ENCODE data around the gene ROCK2. TPM values are rescaled to one million over a fixed set of nuclear protein-coding genes. Genes with fewer than 3 reads are reported as not detected.
"Not testable (repeated sequence)": the region's sequence is repeated elsewhere in the genome, so short reads cannot be mapped to it uniquely, and the experiment has no call there.

Gene ROCK2
- total and polyA plus RNA-seq, 9 donors: 13.2 to 71.9 (median 47.7) TPM

GRCh38 chr2:11332596-11332995, 11.8 kb downstream of the ROCK2 start:
- intact Hi-C loops (cut with DNase I): no loop called here
- no peak overlapping the region for H3K27ac ChIP-seq
- no peaks in the 10 kb centered on the region for H3K27me3 ChIP-seq
- H3K9me3 ChIP-seq: no peaks in the 10 kb centered on the region
- H3K4me3 ChIP-seq: no peak overlapping the region
- H3K4me1 ChIP-seq (ENCODE audit: insufficient read depth): no peaks in the 10 kb centered on the region
- TF ChIP-seq POLR2A (IDR thresholded peaks at IDR 0.05): no peak
- TF ChIP-seq EP300 (IDR thresholded peaks at IDR 0.05): no peak
- TF ChIP-seq CTCF (IDR thresholded peaks at IDR 0.05): no peak
- no peaks in the 10 kb centered on the region for H3K36me3 ChIP-seq
- no peak for DNase-seq
- WGBS, 3 donors: 98 to 100% (median 99%) methylated on average over 1 of the region's 1 CpG

GRCh38 chr2:11330457-11331142, 13.8 kb downstream of the ROCK2 start:
- Histone ChIP-seq H3K27me3 (no peaks in the 10 kb centered on the region), H3K36me3 (no peaks in the 10 kb centered on the region), H3K9me3 (no peaks in the 10 kb centered on the region), H3K4me1 (ENCODE audit: insufficient read depth) (peaks cover 4% of the 10 kb centered on the region), H3K27ac (no peak overlapping the region), H3K4me3 (no peak overlapping the region)
- TF ChIP-seq EP300 (IDR thresholded peaks at IDR 0.05) (no peak), POLR2A (IDR thresholded peaks at IDR 0.05) (no peak), CTCF (IDR thresholded peaks at IDR 0.05) (no peak)
- no peak for DNase-seq
- intact Hi-C loops (cut with DNase I): no loop called here
- 4 to 6% (median 5%) methylated on average over 4 of the region's 4 CpGs for WGBS, 3 donors

GRCh38 chr2:11329776-11330175, 14.7 kb downstream of the ROCK2 start:
- TF ChIP-seq EP300 (IDR thresholded peaks at IDR 0.05) (no peak), POLR2A (IDR thresholded peaks at IDR 0.05) (no peak), CTCF (IDR thresholded peaks at IDR 0.05) (no peak)
- 2 to 6% (median 3%) methylated on average over 1 of the region's 1 CpG for WGBS, 3 donors
- intact Hi-C loops (cut with DNase I): no loop called here
- H3K9me3 ChIP-seq: no peaks in the 10 kb centered on the region
- H3K27ac ChIP-seq: no peak overlapping the region
- H3K36me3 ChIP-seq: no peaks in the 10 kb centered on the region
- no peak overlapping the region for H3K4me3 ChIP-seq
- no peaks in the 10 kb centered on the region for H3K27me3 ChIP-seq
- H3K4me1 ChIP-seq (ENCODE audit: insufficient read depth): peaks cover 4% of the 10 kb centered on the region
- no peak for DNase-seq

DNA sequence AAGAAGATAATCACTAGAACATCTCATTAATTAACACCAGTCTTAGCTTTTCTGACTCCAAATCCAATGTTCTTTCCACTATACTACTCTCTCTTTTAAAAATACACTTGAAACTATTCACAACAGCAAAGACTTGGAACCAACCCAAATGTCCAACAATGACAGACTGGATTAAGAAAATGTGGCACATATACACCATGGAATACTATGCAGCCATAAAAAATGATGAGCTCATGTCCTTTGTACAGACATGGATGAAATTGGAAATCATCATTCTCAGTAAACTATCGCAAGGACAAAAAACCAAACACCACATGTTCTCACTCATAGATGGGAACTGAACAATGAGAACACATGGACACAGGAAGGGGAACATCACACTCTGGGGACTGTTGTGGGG, 15.9 kb downstream of the ROCK2 start:
- H3K4me1 ChIP-seq (ENCODE audit: insufficient read depth); intact Hi-C loops (cut with DNase I); DNase-seq; H3K36me3 ChIP-seq; H3K9me3 ChIP-seq; H3K27me3 ChIP-seq; H3K4me3 ChIP-seq; H3K27ac ChIP-seq: not testable (repeated sequence)
- 0 to 80% (median 79%) methylated on average over 1 of the region's 1 CpG for WGBS, 3 donors

GRCh38 chr2:11327871-11328270, 16.6 kb downstream of the ROCK2 start:
- Histone ChIP-seq H3K4me3 (no peak overlapping the region), H3K36me3 (no peaks in the 10 kb centered on the region), H3K9me3 (no peaks in the 10 kb centered on the region), H3K27ac (no peak overlapping the region), H3K27me3 (no peaks in the 10 kb centered on the region), H3K4me1 (ENCODE audit: insufficient read depth) (peaks cover 4% of the 10 kb centered on the region)
- DNase-seq: no peak
- TF ChIP-seq POLR2A (IDR thresholded peaks at IDR 0.05) (no peak), EP300 (IDR thresholded peaks at IDR 0.05) (no peak), CTCF (IDR thresholded peaks at IDR 0.05) (no peak)
- intact Hi-C loops (cut with DNase I): no loop called here
- WGBS, 3 donors: 65 to 96% (median 66%) methylated on average over 2 of the region's 2 CpGs
